ENCODE measurements around the gene CAPN5.
A peak's percentile ranks its signal among the peaks of the same experiment; 100 is the strongest.

CAPN5 gene

DNA sequence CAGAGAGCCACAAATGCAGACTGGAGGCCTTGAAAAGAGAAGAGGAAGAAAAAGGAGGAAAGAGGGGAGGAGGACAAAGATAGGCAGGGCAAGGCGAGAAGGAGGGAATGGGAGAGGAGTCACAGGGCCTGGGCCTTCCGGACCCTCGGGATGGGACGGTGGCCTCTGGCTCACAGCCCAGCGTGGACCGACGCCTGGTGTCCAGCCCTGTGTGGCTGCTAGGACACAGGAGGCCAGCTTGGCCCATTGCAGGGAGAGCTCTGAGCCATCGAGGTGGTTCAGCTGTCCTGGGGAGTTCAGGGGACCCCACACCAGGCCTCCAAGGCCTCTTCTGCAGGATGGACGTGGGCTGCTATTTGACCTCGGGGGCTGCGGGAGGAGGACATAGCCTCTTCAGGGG is 70.7 kb downstream of the CAPN5 start:
- no peak for DNase-seq (ENCODE audit: low spot score)

- DNase-seq (ENCODE audit: low spot score), result no peak
Measured at GRCh38 chr11:77138106-77138649, 71.4 kb downstream of the CAPN5 start.

GRCh38 chr11:77139201-77139600 is 72.4 kb downstream of the CAPN5 start:
- DNase-seq (ENCODE audit: low spot score), result no peak

- DNase-seq (ENCODE audit: low spot score), result no peak
Measured at GRCh38 chr11:77140231-77140851, 73.6 kb downstream of the CAPN5 start.

GRCh38 chr11:77141034-77141433 is 74.3 kb downstream of the CAPN5 start:
- no peak for DNase-seq (ENCODE audit: low spot score)

DNA sequence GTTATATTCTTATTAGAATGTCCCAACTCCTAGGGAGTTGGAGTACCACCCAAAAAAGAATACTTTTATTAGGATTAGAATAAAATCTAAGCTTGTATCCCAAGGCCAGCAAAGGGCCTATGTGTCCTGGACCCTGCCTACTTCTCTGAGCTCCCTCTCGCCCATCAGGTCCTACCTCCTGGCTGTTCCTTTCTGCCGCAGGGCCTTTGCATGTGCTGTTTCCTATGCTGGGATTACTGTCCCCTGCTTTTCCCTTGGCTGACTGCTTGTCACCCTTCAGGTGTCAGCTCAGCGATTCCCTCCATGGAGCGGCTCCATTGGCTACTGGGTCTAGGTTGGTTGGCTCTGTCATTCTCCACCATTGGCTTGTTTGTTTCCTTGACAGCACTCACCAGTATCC is 74.7 kb downstream of the CAPN5 start:
- DNase-seq (ENCODE audit: low spot score), result no peak

- DNase-seq (ENCODE audit: low spot score), result no peak
Measured at GRCh38 chr11:77142091-77142975, 75.6 kb downstream of the CAPN5 start.

DNA sequence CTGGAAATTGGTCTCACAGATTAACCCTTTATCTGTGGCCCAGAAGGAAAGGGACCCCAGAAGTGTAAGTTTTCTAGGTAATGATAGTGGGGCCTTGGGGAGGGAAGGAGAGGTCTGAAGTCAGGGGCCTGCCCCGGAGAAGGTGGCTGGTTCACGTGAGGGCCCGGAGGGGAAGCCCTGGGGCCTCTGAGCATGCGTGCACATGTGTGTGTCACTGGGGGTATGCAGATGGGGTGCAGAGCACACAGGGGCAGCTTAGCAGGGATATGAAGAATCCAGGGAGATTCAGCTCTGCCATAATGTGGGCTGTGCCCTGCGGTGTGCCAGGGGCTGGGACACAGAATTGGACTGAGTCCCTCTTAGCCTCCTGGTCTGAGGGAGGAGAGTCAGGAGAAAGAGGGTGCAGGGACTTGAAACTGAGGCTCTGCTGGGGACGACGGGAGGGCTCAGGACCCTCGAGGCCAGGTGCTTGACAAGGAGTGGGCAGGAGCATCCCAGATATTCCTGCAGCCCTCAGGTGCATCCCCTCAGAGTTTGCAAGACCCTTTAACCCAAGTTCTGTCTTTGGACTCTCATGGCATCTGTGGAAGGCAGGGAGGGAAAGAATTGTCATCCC is 76.7 kb downstream of the CAPN5 start:
- DNase-seq (ENCODE audit: low spot score), result no peak

- no peak for DNase-seq (ENCODE audit: low spot score)
Measured at GRCh38 chr11:77144196-77144856, 77.6 kb downstream of the CAPN5 start.

DNA sequence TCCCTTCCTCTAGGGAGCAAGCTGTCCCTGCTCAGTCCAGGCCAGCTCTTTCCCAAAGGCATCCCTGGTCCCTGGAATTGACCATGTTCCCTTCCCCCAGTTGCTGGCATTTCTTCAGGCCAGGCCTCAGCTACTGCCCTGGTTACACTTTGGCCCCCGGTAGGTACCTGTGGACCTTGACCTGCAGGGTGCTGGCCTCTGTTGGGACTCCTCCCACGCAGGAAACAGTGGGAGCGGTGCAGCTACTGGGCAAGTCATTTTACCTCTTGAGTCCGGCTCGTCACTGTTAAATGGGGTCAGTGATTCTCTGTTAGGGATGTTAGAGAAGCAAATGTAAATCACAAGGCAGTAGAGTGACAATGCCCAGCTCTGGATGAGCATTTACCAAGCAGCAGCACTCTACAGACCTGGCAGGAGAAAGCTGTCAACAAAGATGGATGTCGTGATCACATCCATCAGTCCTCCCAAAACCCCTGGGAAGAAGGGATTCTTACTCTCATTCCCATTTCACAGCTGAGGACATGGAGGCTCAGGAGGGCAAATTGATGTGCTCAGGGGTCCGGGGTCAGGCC is 78.2 kb downstream of the CAPN5 start:
- peak; percentile 92 for DNase-seq (ENCODE audit: low spot score)

- no peak for DNase-seq (ENCODE audit: low spot score)
Measured at GRCh38 chr11:77146261-77147035, 79.7 kb downstream of the CAPN5 start.

DNA sequence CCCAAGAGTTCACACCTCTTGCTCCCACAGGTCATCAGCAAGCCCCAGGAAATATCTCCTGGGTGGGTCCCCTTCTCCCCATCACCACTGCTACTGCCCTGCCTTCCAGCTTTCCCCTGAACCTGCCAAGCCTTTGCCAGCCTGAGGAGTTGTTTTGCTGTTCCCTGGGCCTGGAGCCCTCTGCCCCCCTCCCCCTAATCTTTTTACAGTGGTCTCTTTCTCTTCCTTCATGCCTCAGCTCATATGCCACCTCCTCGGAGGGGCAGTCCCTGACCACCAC is 80.2 kb downstream of the CAPN5 start:
- DNase-seq (ENCODE audit: low spot score), result no peak

DNA sequence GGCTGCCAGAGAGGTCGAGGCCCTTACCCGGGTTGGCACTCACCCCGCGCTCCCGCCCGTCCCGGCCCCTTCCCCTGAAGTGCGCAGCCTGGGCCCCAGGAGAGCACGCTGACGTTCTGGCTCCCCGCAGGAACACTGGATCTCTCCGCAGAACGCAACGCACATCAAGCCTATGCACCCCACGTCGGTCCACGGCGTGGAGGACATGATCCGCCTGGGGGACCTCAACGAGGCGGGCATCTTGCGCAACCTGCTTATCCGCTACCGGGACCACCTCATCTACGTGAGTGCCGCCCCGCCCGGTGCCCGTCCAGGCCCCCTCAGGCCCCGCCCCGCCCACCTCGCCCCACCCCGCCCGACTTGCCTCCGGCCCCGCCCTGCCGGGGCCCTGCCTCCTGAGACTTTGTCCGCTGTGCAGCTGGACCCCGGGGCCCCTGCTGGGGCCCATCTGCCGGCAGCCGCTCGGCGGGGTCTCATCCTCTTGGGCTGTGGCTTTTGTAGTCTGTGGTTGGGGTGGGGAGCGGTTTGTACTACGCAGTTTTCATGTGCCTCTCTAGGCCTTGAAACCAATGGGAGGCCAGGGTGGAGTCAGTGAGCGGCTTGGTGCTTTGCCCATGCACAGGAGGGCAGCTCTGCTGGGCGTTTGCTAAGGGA is 81.0 kb downstream of the CAPN5 start:
- no peak for DNase-seq (ENCODE audit: low spot score)

- no peak for DNase-seq (ENCODE audit: low spot score)
Measured at GRCh38 chr11:77148963-77149715, 82.4 kb downstream of the CAPN5 start.

- no peak for DNase-seq (ENCODE audit: low spot score)
Measured at GRCh38 chr11:77149716-77150392, 83.1 kb downstream of the CAPN5 start.

DNA sequence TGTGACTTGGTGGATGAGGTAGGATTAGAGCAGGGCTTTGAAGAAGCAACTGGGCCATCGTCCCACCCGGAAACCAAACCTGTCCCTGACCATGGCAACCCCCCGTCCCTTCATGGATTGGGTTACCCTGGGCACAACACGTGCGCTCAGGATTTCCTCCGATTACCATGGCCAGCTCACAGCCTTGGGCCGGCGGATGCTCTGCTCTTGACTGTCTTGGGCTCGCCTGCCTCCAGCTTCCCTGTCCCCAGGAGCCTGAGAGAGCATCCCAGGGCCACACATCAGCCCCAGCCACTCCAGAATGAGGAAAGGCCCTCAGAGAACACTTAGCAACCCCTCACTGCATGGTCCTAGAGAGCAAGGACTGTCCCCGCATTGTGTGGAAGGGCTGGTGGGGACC is 84.1 kb downstream of the CAPN5 start:
- no peak for DNase-seq (ENCODE audit: low spot score)

- DNase-seq (ENCODE audit: low spot score), result no peak
Measured at GRCh38 chr11:77151804-77152509, 85.2 kb downstream of the CAPN5 start.

- no peak for DNase-seq (ENCODE audit: low spot score)
Measured at GRCh38 chr11:77152846-77153245, 86.1 kb downstream of the CAPN5 start.

Measured in HuH-7.5 (cell line).